ENCODE data around the gene TIMM21. TPM values are rescaled to one million over a fixed set of nuclear protein-coding genes. Genes with fewer than 3 reads are reported as not detected.

The TIMM21 gene
- total RNA-seq, 2 experiments from 2014 or later = 35.6 to 37.7 TPM

GRCh38 chr18:74148543-74149070 is 284 bp downstream of the TIMM21 start:
- no peak for DNase-seq
- peak overlapping the region; percentile 96 for H3K4me3 Mint-ChIP-seq
- CTCF ChIA-PET = interaction anchor here (0.9 to 2.0 kb wide), 2 partner anchors 9 to 108 kb away, joined by 3 to 5 read pairs; no protein-coding TSS in a partner anchor
- no peaks in the 10 kb centered on the region for H3K9me3 Mint-ChIP-seq
- intact Hi-C loops (cut with micrococcal nuclease) = loop anchor here (1.0 kb wide), 7 partner anchors 8 to 450 kb away; no protein-coding TSS in a partner anchor
- no peaks in the 10 kb centered on the region for H3K27me3 Mint-ChIP-seq (ENCODE audit: low read depth)
- H3K27ac Mint-ChIP-seq = peak overlapping the region; percentile 97
- H3K36me3 Mint-ChIP-seq (ENCODE audit: low read depth) = peaks cover 29% of the 10 kb centered on the region
- H3K4me1 Mint-ChIP-seq (ENCODE audit: low read depth) = peaks cover 47% of the 10 kb centered on the region

GRCh38 chr18:74149878-74150277 is 1.6 kb downstream of the TIMM21 start:
- Mint-ChIP-seq H3K36me3 (ENCODE audit: low read depth) (peaks cover 33% of the 10 kb centered on the region), H3K4me3 (peak overlapping the region; percentile 96), H3K9me3 (no peaks in the 10 kb centered on the region), H3K4me1 (ENCODE audit: low read depth) (peaks cover 49% of the 10 kb centered on the region), H3K27ac (peak overlapping the region; percentile 63), H3K27me3 (ENCODE audit: low read depth) (no peaks in the 10 kb centered on the region)
- CTCF ChIA-PET = interaction anchor here (2.0 kb wide), 1 partner anchor 10 kb away, joined by 5 read pairs; no protein-coding TSS in a partner anchor
- intact Hi-C loops (cut with micrococcal nuclease) = no loop called here
- no peak for DNase-seq

- intact Hi-C loops (cut with micrococcal nuclease) = no loop called here
- Mint-ChIP-seq H3K9me3 (no peaks in the 10 kb centered on the region), H3K36me3 (ENCODE audit: low read depth) (peaks cover 43% of the 10 kb centered on the region), H3K4me3 (no peak overlapping the region), H3K27me3 (ENCODE audit: low read depth) (no peaks in the 10 kb centered on the region), H3K4me1 (ENCODE audit: low read depth) (peaks cover 45% of the 10 kb centered on the region), H3K27ac (peak overlapping the region; percentile 21)
- CTCF ChIA-PET = interaction anchor here (0.9 to 3.2 kb wide), 5 partner anchors 13 to 399 kb away, joined by 3 to 22 read pairs (median 3); no protein-coding TSS in a partner anchor
- DNase-seq = no peak
Measured at GRCh38 chr18:74152270-74152669, 3.9 kb downstream of the TIMM21 start.

- Mint-ChIP-seq H3K4me3 (no peak overlapping the region), H3K4me1 (ENCODE audit: low read depth) (peaks cover 45% of the 10 kb centered on the region), H3K27me3 (ENCODE audit: low read depth) (no peaks in the 10 kb centered on the region), H3K36me3 (ENCODE audit: low read depth) (peaks cover 41% of the 10 kb centered on the region), H3K9me3 (no peaks in the 10 kb centered on the region), H3K27ac (peak overlapping the region; percentile 20)
- CTCF ChIA-PET = interaction anchor here (0.9 to 3.2 kb wide), 5 partner anchors 14 to 90 kb away, joined by 3 to 22 read pairs (median 3); no protein-coding TSS in a partner anchor
- intact Hi-C loops (cut with micrococcal nuclease) = no loop called here
- no peak for DNase-seq
Measured at GRCh38 chr18:74152857-74153256, 4.5 kb downstream of the TIMM21 start.

- CTCF ChIA-PET = interaction anchor here (0.6 to 3.2 kb wide), 5 partner anchors 13 to 111 kb away, joined by 3 to 22 read pairs (median 3); no protein-coding TSS in a partner anchor
- Mint-ChIP-seq H3K36me3 (ENCODE audit: low read depth) (peaks cover 43% of the 10 kb centered on the region), H3K27ac (no peak overlapping the region), H3K9me3 (no peaks in the 10 kb centered on the region), H3K4me3 (no peak overlapping the region), H3K4me1 (ENCODE audit: low read depth) (peaks cover 45% of the 10 kb centered on the region), H3K27me3 (ENCODE audit: low read depth) (no peaks in the 10 kb centered on the region)
- intact Hi-C loops (cut with micrococcal nuclease) = no loop called here
- DNase-seq = no peak
Measured at GRCh38 chr18:74153377-74153776, 5.1 kb downstream of the TIMM21 start.

GRCh38 chr18:74153793-74154192 is 5.5 kb downstream of the TIMM21 start:
- Mint-ChIP-seq H3K36me3 (ENCODE audit: low read depth) (peaks cover 43% of the 10 kb centered on the region), H3K27me3 (ENCODE audit: low read depth) (no peaks in the 10 kb centered on the region), H3K27ac (no peak overlapping the region), H3K4me1 (ENCODE audit: low read depth) (peaks cover 44% of the 10 kb centered on the region), H3K9me3 (no peaks in the 10 kb centered on the region), H3K4me3 (no peak overlapping the region)
- CTCF ChIA-PET = interaction anchor here (0.6 to 3.2 kb wide), 4 partner anchors 13 to 112 kb away, joined by 3 to 22 read pairs (median 4); no protein-coding TSS in a partner anchor
- no peak for DNase-seq
- intact Hi-C loops (cut with micrococcal nuclease) = no loop called here

GRCh38 chr18:74154716-74155115 is 6.4 kb downstream of the TIMM21 start:
- Mint-ChIP-seq H3K4me1 (ENCODE audit: low read depth) (peaks cover 36% of the 10 kb centered on the region), H3K27me3 (ENCODE audit: low read depth) (no peaks in the 10 kb centered on the region), H3K27ac (no peak overlapping the region), H3K36me3 (ENCODE audit: low read depth) (peaks cover 47% of the 10 kb centered on the region), H3K9me3 (no peaks in the 10 kb centered on the region), H3K4me3 (no peak overlapping the region)
- CTCF ChIA-PET = interaction anchor here (0.6 kb wide), 2 partner anchors 9 to 397 kb away, joined by 3 to 4 read pairs; no protein-coding TSS in a partner anchor
- DNase-seq = no peak
- intact Hi-C loops (cut with micrococcal nuclease) = no loop called here

GRCh38 chr18:74155276-74155675 is 7.0 kb downstream of the TIMM21 start:
- no peak overlapping the region for H3K27ac Mint-ChIP-seq
- H3K27me3 Mint-ChIP-seq (ENCODE audit: low read depth) = no peaks in the 10 kb centered on the region
- CTCF ChIA-PET = interaction anchor here (0.6 kb wide), 2 partner anchors 9 to 397 kb away, joined by 3 to 4 read pairs; no protein-coding TSS in a partner anchor
- intact Hi-C loops (cut with micrococcal nuclease) = no loop called here
- H3K4me3 Mint-ChIP-seq = no peak overlapping the region
- H3K36me3 Mint-ChIP-seq (ENCODE audit: low read depth) = peaks cover 44% of the 10 kb centered on the region
- peaks cover 32% of the 10 kb centered on the region for H3K4me1 Mint-ChIP-seq (ENCODE audit: low read depth)
- H3K9me3 Mint-ChIP-seq = no peaks in the 10 kb centered on the region
- no peak for DNase-seq

GRCh38 chr18:74163019-74163660 is 14.8 kb downstream of the TIMM21 start:
- intact Hi-C loops (cut with micrococcal nuclease) = no loop called here
- no peaks in the 10 kb centered on the region for H3K4me1 Mint-ChIP-seq (ENCODE audit: low read depth)
- H3K36me3 Mint-ChIP-seq (ENCODE audit: low read depth) = peaks cover 27% of the 10 kb centered on the region
- no peaks in the 10 kb centered on the region for H3K27me3 Mint-ChIP-seq (ENCODE audit: low read depth)
- no peak overlapping the region for H3K4me3 Mint-ChIP-seq
- no peak for DNase-seq
- no peak overlapping the region for H3K27ac Mint-ChIP-seq
- H3K9me3 Mint-ChIP-seq = no peaks in the 10 kb centered on the region
- CTCF ChIA-PET = interaction anchor here (2.7 kb wide), 1 partner anchor 81 kb away, joined by 11 read pairs; no protein-coding TSS in a partner anchor

- no peaks in the 10 kb centered on the region for H3K9me3 Mint-ChIP-seq
- peaks cover 9% of the 10 kb centered on the region for H3K36me3 Mint-ChIP-seq (ENCODE audit: low read depth)
- no peaks in the 10 kb centered on the region for H3K27me3 Mint-ChIP-seq (ENCODE audit: low read depth)
- no peak for DNase-seq
- H3K27ac Mint-ChIP-seq = no peak overlapping the region
- CTCF ChIA-PET = interaction anchor here (0.7 to 1.3 kb wide), 6 partner anchors 9 to 327 kb away, joined by 3 to 6 read pairs (median 3); no protein-coding TSS in a partner anchor
- intact Hi-C loops (cut with micrococcal nuclease) = no loop called here
- no peak overlapping the region for H3K4me3 Mint-ChIP-seq
- H3K4me1 Mint-ChIP-seq (ENCODE audit: low read depth) = no peaks in the 10 kb centered on the region
Measured at GRCh38 chr18:74166386-74166785, 18.1 kb downstream of the TIMM21 start.

- H3K36me3 Mint-ChIP-seq (ENCODE audit: low read depth) = no peaks in the 10 kb centered on the region
- no peak overlapping the region for H3K4me3 Mint-ChIP-seq
- no peaks in the 10 kb centered on the region for H3K4me1 Mint-ChIP-seq (ENCODE audit: low read depth)
- H3K27ac Mint-ChIP-seq = no peak overlapping the region
- DNase-seq = no peak
- H3K27me3 Mint-ChIP-seq (ENCODE audit: low read depth) = peaks cover 15% of the 10 kb centered on the region
- H3K9me3 Mint-ChIP-seq = no peaks in the 10 kb centered on the region
- CTCF ChIA-PET = no interaction called here
- intact Hi-C loops (cut with micrococcal nuclease) = no loop called here
Measured at GRCh38 chr18:74171910-74172606, 23.7 kb downstream of the TIMM21 start.

GRCh38 chr18:74172697-74173433 is 24.5 kb downstream of the TIMM21 start:
- H3K4me1 Mint-ChIP-seq (ENCODE audit: low read depth) = no peaks in the 10 kb centered on the region
- no peak for DNase-seq
- no peaks in the 10 kb centered on the region for H3K36me3 Mint-ChIP-seq (ENCODE audit: low read depth)
- peaks cover 16% of the 10 kb centered on the region for H3K27me3 Mint-ChIP-seq (ENCODE audit: low read depth)
- intact Hi-C loops (cut with micrococcal nuclease) = no loop called here
- H3K9me3 Mint-ChIP-seq = no peaks in the 10 kb centered on the region
- no peak overlapping the region for H3K27ac Mint-ChIP-seq
- H3K4me3 Mint-ChIP-seq = no peak overlapping the region
- CTCF ChIA-PET = no interaction called here
